ENCODE data around the gene DNAH2. TPM values are rescaled to one million over a fixed set of nuclear protein-coding genes. Genes with fewer than 3 reads are reported as not detected.

The DNAH2 gene
- total RNA-seq, 1 experiment from 2014 or later, result 0.15 TPM

GRCh38 chr17:7832431-7832830 lies 114.9 kb downstream of the DNAH2 start:
- Histone ChIP-seq H4K20me1 (ENCODE audit: control insufficient read depth, insufficient read depth, insufficient read length) (no peaks in the 10 kb centered on the region), H3K14ac (ENCODE audit: insufficient read depth, low read length) (no peak overlapping the region), H3K23ac (ENCODE audit: insufficient read length, low read depth, low read length) (no peak overlapping the region), H3K27me3 (ENCODE audit: insufficient read depth, low read length) (peaks cover 9% of the 10 kb centered on the region; the same call in 1 of the 2 replicates), H4K5ac (ENCODE audit: insufficient read length, low read depth, low read length) (no peak overlapping the region), H3K4me1 (ENCODE audit: insufficient read depth, low read length) (peaks cover 2% of the 10 kb centered on the region; the same call in 1 of the 2 replicates), H2BK15ac (ENCODE audit: low read depth, low read length) (no peak overlapping the region), H3K4ac (ENCODE audit: low read depth, low read length) (no peak overlapping the region), H2BK120ac (ENCODE audit: low read depth, low read length, poor library complexity, severe bottlenecking) (no peak overlapping the region), H3K27ac (ENCODE audit: insufficient read length, low read depth, low read length) (no peak overlapping the region), H3K9ac (ENCODE audit: extremely low read depth, insufficient read length, low read length) (no peak overlapping the region), H2AK5ac (ENCODE audit: insufficient read length, low read length) (no peak overlapping the region), H2BK5ac (ENCODE audit: insufficient read length, low read length) (no peak overlapping the region), H3K4me2 (ENCODE audit: insufficient read depth, insufficient read length, low read length) (no peak overlapping the region), H4K8ac (replicated peaks; ENCODE audit: insufficient read length, low read depth, low read length) (no peak overlapping the region), H3K23me2 (ENCODE audit: insufficient read length, low read depth, low read length, poor library complexity, severe bottlenecking) (peaks cover 31% of the 10 kb centered on the region), H2BK12ac (ENCODE audit: insufficient read length, low read depth, low read length) (no peak overlapping the region), H3K79me1 (ENCODE audit: insufficient read depth, low read depth, low read length, poor library complexity, severe bottlenecking) (no peaks in the 10 kb centered on the region), H3K56ac (ENCODE audit: insufficient read length, low read depth, low read length) (no peak overlapping the region), H3K79me2 (ENCODE audit: insufficient read depth, low read length) (no peaks in the 10 kb centered on the region), H2BK20ac (ENCODE audit: low read depth, low read length, poor library complexity, severe bottlenecking) (no peak overlapping the region), H3K18ac (ENCODE audit: insufficient read length, low read depth, low read length) (no peak overlapping the region), H3T11ph (ENCODE audit: low read length) (no peak overlapping the region), H3K9me3 (ENCODE audit: control insufficient read depth, low read depth, low read length) (no peaks in the 10 kb centered on the region), H4K91ac (ENCODE audit: insufficient read length, low read depth, low read length) (no peak overlapping the region), H2AFZ (ENCODE audit: low read length) (no peak overlapping the region)
- Mint-ChIP-seq H3K4me3 (no peak overlapping the region), H3K27ac (no peak overlapping the region), H3K36me3 (ENCODE audit: insufficient read depth in 1 of 3, low read depth in 3 of 3) (no peaks in the 10 kb centered on the region), H3K9me3 (no peaks in the 10 kb centered on the region), H3K27me3 (ENCODE audit: low read depth) (peaks cover 52% of the 10 kb centered on the region), H3K4me1 (peaks cover 17 to 25% of the 10 kb centered on the region in 2 experiments)
- TF ChIP-seq, protein P1, sequence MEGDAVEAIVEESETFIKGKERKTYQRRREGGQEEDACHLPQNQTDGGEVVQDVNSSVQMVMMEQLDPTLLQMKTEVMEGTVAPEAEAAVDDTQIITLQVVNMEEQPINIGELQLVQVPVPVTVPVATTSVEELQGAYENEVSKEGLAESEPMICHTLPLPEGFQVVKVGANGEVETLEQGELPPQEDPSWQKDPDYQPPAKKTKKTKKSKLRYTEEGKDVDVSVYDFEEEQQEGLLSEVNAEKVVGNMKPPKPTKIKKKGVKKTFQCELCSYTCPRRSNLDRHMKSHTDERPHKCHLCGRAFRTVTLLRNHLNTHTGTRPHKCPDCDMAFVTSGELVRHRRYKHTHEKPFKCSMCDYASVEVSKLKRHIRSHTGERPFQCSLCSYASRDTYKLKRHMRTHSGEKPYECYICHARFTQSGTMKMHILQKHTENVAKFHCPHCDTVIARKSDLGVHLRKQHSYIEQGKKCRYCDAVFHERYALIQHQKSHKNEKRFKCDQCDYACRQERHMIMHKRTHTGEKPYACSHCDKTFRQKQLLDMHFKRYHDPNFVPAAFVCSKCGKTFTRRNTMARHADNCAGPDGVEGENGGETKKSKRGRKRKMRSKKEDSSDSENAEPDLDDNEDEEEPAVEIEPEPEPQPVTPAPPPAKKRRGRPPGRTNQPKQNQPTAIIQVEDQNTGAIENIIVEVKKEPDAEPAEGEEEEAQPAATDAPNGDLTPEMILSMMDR (conservative IDR thresholded peaks at IDR 0.05), result no peak
- WGBS (ENCODE audit: extremely low coverage, insufficient read length, low lambda C conversion rate), result no CpG with 5 or more reads among the region's 10 CpGs
- no peak for DNase-seq
